HUDEP-2 (cell line): ENCODE measurements around the gene PLEKHB2.
"Not testable (repeated sequence)": the region's sequence is repeated elsewhere in the genome, so short reads cannot be mapped to it uniquely, and the experiment has no call there.

ENCODE experiments used
- DNase-seq, 76 experiments: peaks; one replicate each; lab custom pipeline; 2025; ENCODE audit not compliant: unreplicated experiment in 76 of 76; lab: John Stamatoyannopoulos, UW

The PLEKHB2 gene

GRCh38 chr2:131132729-131133128, 27.6 kb downstream of the PLEKHB2 start:
- no peak for DNase-seq

- peak in 1 of 76 experiments; percentile 2 for DNase-seq
Observed at GRCh38 chr2:131140581-131140980, 35.4 kb downstream of the PLEKHB2 start.

- DNase-seq, result no peak
Observed at GRCh38 chr2:131142849-131143248, 37.7 kb downstream of the PLEKHB2 start.

GRCh38 chr2:131143803-131144202, 38.7 kb downstream of the PLEKHB2 start:
- no peak for DNase-seq

GRCh38 chr2:131145040-131145439, 39.9 kb downstream of the PLEKHB2 start:
- no peak for DNase-seq

- DNase-seq, result peak in 19 of 76 experiments; percentile 1 to 47 (median 12)
Observed at GRCh38 chr2:131146231-131146630, 41.1 kb downstream of the PLEKHB2 start.

GRCh38 chr2:131146749-131147148, 41.6 kb downstream of the PLEKHB2 start:
- no peak for DNase-seq

GRCh38 chr2:131148426-131148825, 43.3 kb downstream of the PLEKHB2 start:
- DNase-seq, result no peak

GRCh38 chr2:131150109-131150508, 45.0 kb downstream of the PLEKHB2 start:
- not testable (repeated sequence) for DNase-seq

- DNase-seq, result no peak
Observed at GRCh38 chr2:131151398-131151797, 46.3 kb downstream of the PLEKHB2 start.

- DNase-seq, result no peak
Observed at GRCh38 chr2:131152074-131152473, 46.9 kb downstream of the PLEKHB2 start.

GRCh38 chr2:131153529-131153928, 48.4 kb downstream of the PLEKHB2 start:
- no peak for DNase-seq

- DNase-seq, result peak in 43 of 76 experiments; percentile 1 to 65 (median 20)
Observed at GRCh38 chr2:131154071-131154531, 49.0 kb downstream of the PLEKHB2 start.

- no peak for DNase-seq
Observed at GRCh38 chr2:131154647-131155046, 49.5 kb downstream of the PLEKHB2 start.

GRCh38 chr2:131155208-131155855, 50.2 kb downstream of the PLEKHB2 start:
- DNase-seq, result no peak

- no peak for DNase-seq
Observed at GRCh38 chr2:131156452-131157149, 51.5 kb downstream of the PLEKHB2 start.

- DNase-seq, result not testable (repeated sequence)
Observed at GRCh38 chr2:131165562-131165961, 60.4 kb downstream of the PLEKHB2 start.

- DNase-seq, result no peak
Observed at GRCh38 chr2:131168538-131168937, 63.4 kb downstream of the PLEKHB2 start.

- not testable (repeated sequence) for DNase-seq
Observed at GRCh38 chr2:131178050-131178449, 72.9 kb downstream of the PLEKHB2 start.

GRCh38 chr2:131178721-131179418, 73.7 kb downstream of the PLEKHB2 start:
- DNase-seq, result not testable (repeated sequence)

- DNase-seq, result not testable (repeated sequence)
Observed at GRCh38 chr2:131181451-131181850, 76.3 kb downstream of the PLEKHB2 start.
